HG02588 (cell line): ENCODE results near the gene PLP1.
"Not testable (repeated sequence)": the region's sequence is repeated elsewhere in the genome, so short reads cannot be mapped to it uniquely, and the experiment has no call there.

Experiments used
- ATAC-seq: cut with Tn5 transposase; IDR thresholded peaks from one replicate; pipeline ENCODE4 v1.9.1; 2021; ENCODE audit warnings: mild to moderate bottlenecking, moderate library complexity; ENCODE audit not compliant: unreplicated experiment

Gene PLP1

DNA sequence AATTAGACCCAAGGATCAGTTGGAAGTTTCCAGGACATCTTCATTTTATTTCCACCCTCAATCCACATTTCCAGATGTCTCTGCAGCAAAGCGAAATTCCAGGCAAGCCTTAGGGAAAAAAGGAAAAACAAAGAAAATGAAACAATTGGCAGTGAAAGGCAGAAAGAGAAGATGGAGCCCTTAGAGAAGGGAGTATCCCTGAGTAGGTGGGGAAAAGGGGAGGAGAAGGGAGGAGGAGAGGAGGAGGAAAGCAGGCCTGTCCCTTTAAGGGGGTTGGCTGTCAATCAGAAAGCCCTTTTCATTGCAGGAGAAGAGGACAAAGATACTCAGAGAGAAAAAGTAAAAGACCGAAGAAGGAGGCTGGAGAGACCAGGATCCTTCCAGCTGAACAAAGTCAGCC lies at the start of gene PLP1:
Gene PLP1 (plus strand): TSS at position 295 of the 400 bp plus-strand sequence. CDS start 156 bp downstream, outside the sequence.
- ATAC-seq, result no peak

GRCh38 chrX:103727115-103727514 lies 49.5 kb upstream of the PLP1 start:
- no peak for ATAC-seq

DNA sequence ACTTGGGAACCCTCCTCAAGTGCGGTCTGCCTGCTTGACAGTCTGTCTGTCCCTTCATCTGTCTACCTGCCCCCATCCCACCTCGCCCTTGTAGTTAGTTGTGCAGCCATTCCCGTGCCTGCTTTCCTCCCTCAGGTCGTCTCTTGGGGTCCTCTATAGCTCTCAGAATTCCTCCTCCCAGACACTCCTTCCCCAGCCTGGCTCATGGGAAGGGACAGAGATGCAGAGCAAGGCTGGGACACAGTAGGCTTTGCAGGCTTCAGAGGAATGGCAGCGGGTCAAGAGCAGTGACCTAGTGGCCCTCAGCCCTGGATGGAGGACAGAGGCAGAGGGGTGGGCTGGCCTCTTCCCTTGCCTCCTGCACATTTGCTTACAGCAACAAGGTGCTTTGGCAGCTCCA lies 47.6 kb upstream of the PLP1 start:
- ATAC-seq, result no peak

- ATAC-seq, result no peak
Observed at GRCh38 chrX:103730147-103730795, 46.4 kb upstream of the PLP1 start.

- ATAC-seq, result no peak
Observed at GRCh38 chrX:103730796-103731493, 45.7 kb upstream of the PLP1 start.

- ATAC-seq, result no peak
Observed at GRCh38 chrX:103733017-103733416, 43.6 kb upstream of the PLP1 start.

DNA sequence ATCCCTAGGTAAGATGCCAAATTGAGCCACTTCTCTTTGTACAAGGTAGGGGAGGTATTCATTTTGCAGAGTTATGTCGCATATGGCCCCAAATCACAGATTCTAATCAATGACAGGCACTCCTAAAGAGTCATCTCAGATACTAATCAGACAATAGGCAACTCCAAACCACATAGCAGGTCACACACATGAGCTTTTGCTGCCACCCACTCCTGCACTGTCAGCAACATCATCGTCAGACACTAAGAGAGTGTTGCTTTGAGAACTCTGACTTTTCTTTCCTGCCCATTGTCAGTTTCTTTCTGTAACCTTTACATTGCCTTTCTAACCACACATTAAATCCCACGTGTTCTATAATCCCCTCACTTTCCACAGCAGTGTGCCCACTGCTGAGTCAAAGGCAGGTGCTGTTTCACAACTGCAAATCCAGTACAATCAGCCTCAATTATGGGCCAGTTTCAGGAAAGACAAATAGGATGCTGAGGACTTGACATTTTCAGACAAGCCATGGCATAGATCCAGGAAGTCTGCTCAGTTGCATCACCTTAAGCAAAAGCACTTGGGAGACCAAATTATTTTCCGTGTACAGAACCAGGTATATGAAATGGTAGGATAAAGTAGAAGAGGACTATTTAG lies 42.4 kb upstream of the PLP1 start:
- ATAC-seq, result no peak

- no peak for ATAC-seq
Observed at GRCh38 chrX:103737696-103738095, 38.9 kb upstream of the PLP1 start.

GRCh38 chrX:103739421-103739820 lies 37.2 kb upstream of the PLP1 start:
- no peak for ATAC-seq

GRCh38 chrX:103741879-103742278 lies 34.8 kb upstream of the PLP1 start:
- ATAC-seq, result no peak

DNA sequence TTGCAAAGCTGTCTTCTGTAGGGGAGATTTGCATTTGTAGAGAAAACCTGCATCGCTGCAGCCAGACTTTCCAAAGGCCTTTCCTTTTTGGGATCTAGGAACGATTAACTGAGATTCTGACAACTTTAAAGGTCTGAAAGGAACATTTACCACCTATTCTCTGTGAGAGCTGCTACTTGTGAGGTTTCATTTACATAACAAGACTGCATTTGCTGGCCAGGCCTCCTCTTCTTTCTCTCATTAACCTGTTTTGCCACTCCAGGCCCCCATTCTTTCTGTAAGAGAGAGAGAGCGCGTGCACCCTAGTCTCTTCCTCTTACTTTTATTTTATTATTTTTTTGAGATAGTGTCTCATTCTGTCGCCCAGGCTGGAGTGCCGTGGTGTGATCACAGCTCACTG lies 34.3 kb upstream of the PLP1 start:
- ATAC-seq, result no peak

- ATAC-seq, result no peak
Observed at GRCh38 chrX:103747163-103747562, 29.5 kb upstream of the PLP1 start.

- ATAC-seq, result no peak
Observed at GRCh38 chrX:103754401-103754800, 22.2 kb upstream of the PLP1 start.

GRCh38 chrX:103756736-103757135 lies 19.9 kb upstream of the PLP1 start:
- ATAC-seq, result no peak

GRCh38 chrX:103758555-103758954 lies 18.1 kb upstream of the PLP1 start:
- no peak for ATAC-seq

DNA sequence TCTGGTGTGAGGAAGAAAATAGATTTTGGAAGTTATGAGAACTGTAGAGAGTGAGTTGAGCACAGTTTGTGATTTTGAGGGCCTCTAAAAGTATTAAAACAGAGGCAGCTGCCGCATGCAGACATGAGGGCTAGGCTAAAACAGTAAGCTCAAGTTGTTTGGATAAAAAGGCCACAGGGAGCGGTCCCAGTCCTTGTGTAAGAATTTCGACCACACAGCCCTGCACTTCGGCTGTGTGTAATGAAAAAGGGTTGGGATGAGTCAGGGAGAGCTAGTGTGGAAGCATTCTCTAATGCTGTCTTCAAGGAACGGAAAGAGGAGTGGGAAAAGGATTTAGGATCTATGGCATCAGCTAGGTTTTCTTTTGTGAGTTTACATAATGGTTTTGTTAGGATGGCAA lies 13.1 kb upstream of the PLP1 start:
- ATAC-seq, result not testable (repeated sequence)

DNA sequence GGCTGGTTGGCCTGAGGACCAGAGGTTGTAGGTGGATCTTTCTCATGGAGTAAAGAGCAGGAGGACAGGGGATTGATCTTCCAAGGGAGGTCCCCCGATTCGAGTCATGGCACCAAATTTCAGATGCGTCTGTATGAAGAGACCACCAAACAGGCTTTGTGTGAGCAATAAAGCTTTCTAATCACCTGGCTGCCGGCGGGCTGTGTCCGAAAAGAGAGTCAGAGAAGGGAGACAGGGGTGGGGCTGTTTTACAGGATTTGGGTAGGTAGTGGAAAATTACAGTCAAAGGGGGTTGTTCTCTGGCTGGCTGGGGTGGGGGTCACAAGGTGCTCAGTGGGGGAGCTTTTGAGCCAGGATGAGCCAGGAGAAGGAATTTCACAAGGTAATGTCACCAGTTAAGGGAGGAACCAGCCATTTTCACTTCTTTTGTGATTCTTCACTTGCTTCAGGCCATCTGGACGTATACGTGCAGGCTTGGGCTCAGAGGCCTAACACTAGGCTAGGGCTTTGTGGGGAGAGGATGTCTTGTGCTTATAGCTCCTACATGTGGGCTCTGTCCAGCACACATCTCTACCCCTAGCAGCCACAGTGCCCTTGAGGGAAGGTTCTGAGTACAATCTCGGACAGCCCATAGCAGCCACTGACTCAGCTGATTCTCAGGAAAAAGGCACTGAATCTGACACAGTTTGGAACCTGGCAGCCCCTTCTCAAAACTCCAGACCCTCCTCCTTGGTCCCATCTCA lies 9.7 kb upstream of the PLP1 start:
- not testable (repeated sequence) for ATAC-seq

DNA sequence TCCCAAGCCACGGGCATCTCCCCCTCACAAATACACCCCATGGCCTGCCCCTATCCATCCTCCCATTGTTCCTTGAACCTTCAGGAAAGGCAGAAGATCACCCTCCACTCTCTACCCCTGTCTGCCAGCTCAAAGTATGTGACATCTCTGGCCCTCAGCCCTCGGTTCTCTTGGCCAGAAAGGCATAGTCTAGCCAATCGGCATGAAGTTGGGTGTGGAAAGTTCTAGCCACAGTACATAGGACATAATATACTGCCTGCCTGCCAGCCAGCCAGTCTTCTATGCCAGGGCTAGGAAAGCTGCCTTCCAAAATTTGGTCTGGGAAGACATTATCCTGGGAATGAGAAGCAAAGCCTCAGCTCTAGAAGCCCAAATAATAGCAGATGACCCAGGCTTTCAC lies 3.2 kb upstream of the PLP1 start:
- no peak for ATAC-seq

GRCh38 chrX:103774070-103774642 lies 2.5 kb upstream of the PLP1 start:
- no peak for ATAC-seq

- ATAC-seq, result no peak
Observed at GRCh38 chrX:103779141-103779789, 2.6 kb downstream of the PLP1 start.
